ENCODE measurements around the gene AKR7A2. TPM values are rescaled to one million over a fixed set of nuclear protein-coding genes. Genes with fewer than 3 reads are reported as not detected.

The AKR7A2 gene
- total RNA-seq, 1 donor from 2014 or later: 53.7 TPM

DNA sequence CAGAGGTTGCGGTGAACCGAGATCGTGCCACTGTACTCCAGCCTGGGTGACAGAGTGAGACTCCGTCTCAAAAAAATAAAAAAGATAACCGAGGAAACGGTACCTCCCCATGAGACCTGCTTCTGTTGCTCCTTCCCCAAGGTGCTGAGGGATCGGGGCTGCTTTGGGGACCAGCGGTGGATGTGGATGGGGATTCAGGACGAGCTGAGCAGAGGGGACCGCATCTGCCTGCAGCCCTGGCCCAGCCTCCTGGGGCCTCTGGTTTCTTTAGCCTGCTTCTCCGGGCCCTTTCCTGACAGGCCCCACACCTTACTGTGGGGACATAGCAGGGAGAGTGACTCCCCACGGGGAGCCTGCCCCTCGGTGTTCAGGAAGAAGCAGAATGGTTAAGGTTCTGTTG lies 17.2 kb upstream of the AKR7A2 start:
- intact Hi-C loops (cut with DNase I): no loop called here
- no peak overlapping the region for H3K27ac ChIP-seq
- H3K9me3 ChIP-seq: no peaks in the 10 kb centered on the region
- TF ChIP-seq, protein P1, sequence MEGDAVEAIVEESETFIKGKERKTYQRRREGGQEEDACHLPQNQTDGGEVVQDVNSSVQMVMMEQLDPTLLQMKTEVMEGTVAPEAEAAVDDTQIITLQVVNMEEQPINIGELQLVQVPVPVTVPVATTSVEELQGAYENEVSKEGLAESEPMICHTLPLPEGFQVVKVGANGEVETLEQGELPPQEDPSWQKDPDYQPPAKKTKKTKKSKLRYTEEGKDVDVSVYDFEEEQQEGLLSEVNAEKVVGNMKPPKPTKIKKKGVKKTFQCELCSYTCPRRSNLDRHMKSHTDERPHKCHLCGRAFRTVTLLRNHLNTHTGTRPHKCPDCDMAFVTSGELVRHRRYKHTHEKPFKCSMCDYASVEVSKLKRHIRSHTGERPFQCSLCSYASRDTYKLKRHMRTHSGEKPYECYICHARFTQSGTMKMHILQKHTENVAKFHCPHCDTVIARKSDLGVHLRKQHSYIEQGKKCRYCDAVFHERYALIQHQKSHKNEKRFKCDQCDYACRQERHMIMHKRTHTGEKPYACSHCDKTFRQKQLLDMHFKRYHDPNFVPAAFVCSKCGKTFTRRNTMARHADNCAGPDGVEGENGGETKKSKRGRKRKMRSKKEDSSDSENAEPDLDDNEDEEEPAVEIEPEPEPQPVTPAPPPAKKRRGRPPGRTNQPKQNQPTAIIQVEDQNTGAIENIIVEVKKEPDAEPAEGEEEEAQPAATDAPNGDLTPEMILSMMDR (IDR thresholded peaks at IDR 0.05): no peak
- H3K36me3 ChIP-seq: peaks cover 38 to 58% of the 10 kb centered on the region in 2 donors
- no peaks in the 10 kb centered on the region for H3K4me1 ChIP-seq
- H3K27me3 ChIP-seq: no peaks in the 10 kb centered on the region
- no peak for DNase-seq (ENCODE audit: low spot score in 2 of 2)
- H3K4me3 ChIP-seq: no peak overlapping the region

DNA sequence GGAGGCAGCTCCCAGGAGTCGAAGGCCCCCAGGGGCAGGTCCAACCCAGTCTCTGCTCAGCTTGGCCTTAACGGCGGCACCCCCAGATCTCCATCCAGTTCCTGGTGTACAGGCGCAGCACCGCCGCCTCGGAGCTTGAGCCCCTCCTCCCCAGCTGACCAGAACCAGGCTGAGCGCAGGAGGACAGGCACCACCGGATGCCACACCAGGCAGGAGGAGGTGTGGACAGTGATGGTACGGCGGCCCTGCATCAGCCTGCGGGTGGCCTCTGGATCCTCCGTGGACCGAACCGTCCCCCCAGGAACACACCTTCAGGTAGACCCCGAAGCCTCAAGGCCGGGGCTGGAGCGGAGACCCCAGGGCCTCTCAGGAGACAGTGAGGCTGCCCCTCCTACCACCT lies 16.5 kb upstream of the AKR7A2 start:
- H3K4me3 ChIP-seq: no peak overlapping the region
- TF ChIP-seq, protein P1 (IDR thresholded peaks at IDR 0.05): no peak
- peaks cover 43 to 60% of the 10 kb centered on the region in 2 donors for H3K36me3 ChIP-seq
- H3K4me1 ChIP-seq: no peaks in the 10 kb centered on the region
- H3K9me3 ChIP-seq: no peaks in the 10 kb centered on the region
- DNase-seq (ENCODE audit: low spot score in 2 of 2): no peak
- H3K27me3 ChIP-seq: no peaks in the 10 kb centered on the region
- no peak overlapping the region for H3K27ac ChIP-seq
- intact Hi-C loops (cut with DNase I): no loop called here

DNA sequence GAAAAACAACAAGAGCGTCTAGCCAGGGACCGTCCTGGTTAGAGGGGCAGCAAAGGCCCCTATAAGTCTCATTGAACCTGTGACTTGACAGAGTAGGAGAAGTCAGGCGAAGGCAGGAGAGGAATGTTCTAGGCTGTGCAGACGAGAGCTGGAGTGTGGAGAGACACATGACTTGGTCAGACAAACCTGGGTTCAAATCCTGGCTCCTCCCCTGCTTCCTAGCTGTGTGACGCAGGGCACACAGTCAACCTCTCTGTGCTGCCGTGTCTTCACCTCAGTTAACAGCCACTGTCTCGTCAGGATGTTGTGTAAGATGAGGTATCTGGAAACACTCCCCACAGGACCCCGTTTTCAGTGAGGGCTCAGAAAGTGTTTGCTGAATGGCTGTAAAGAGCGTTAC lies 15.8 kb upstream of the AKR7A2 start:
- TF ChIP-seq, protein P1 (IDR thresholded peaks at IDR 0.05): no peak
- Histone ChIP-seq H3K9me3 (no peaks in the 10 kb centered on the region), H3K4me3 (no peak overlapping the region), H3K27ac (no peak overlapping the region), H3K27me3 (no peaks in the 10 kb centered on the region), H3K36me3 (peaks cover 43 to 60% of the 10 kb centered on the region in 2 donors), H3K4me1 (no peaks in the 10 kb centered on the region)
- intact Hi-C loops (cut with DNase I): no loop called here
- DNase-seq (ENCODE audit: low spot score in 2 of 2): no peak

DNA sequence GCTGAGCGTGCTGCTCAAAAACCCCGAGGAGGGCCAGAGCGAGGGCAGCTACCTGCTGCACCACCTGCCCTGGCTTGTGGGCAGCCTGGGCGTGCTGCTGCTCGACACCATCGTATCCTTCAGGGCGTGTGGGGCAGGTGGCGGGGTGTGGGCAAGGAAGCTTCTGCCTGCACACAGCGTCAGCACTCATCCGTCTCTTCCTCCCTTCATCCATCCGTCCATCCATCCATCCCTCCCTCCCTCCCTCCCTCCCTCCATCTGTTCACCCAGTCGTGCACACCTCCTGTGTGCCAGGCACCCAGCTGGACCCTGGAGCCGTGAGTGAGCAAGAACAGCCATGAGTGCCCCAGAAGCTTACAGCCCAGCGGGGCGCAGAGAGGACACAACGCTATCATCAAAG lies 15.4 kb upstream of the AKR7A2 start:
- no peaks in the 10 kb centered on the region for H3K4me1 ChIP-seq
- H3K36me3 ChIP-seq: peaks cover 43 to 57% of the 10 kb centered on the region in 2 donors
- DNase-seq (ENCODE audit: low spot score in 2 of 2): no peak
- no peak overlapping the region for H3K4me3 ChIP-seq
- no peaks in the 10 kb centered on the region for H3K27me3 ChIP-seq
- H3K9me3 ChIP-seq: no peaks in the 10 kb centered on the region
- H3K27ac ChIP-seq: no peak overlapping the region
- TF ChIP-seq, protein P1 (IDR thresholded peaks at IDR 0.05): no peak
- intact Hi-C loops (cut with DNase I): no loop called here

DNA sequence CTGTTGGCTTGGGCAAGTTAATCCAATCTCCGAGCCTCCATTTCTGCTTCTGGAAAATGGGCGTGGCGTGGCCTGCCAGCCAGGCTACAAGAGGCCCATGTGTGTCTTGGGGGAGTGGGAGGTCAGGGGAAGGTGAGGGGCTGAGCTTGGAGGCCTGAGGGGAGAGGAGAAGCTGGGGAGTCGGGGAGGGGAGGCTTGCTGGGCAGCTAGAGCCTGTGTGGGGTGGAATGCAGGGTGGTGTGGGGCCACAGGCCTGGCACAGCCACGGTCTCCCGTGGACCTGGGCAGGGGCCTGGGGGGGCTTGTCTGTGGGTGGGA lies 14.8 kb upstream of the AKR7A2 start:
- no peak for DNase-seq (ENCODE audit: low spot score in 2 of 2)
- TF ChIP-seq, protein P1 (IDR thresholded peaks at IDR 0.05): no peak
- no peaks in the 10 kb centered on the region for H3K27me3 ChIP-seq
- no peak overlapping the region for H3K27ac ChIP-seq
- H3K9me3 ChIP-seq: no peaks in the 10 kb centered on the region
- peaks cover 43 to 54% of the 10 kb centered on the region in 2 donors for H3K36me3 ChIP-seq
- intact Hi-C loops (cut with DNase I): no loop called here
- H3K4me3 ChIP-seq: no peak overlapping the region
- H3K4me1 ChIP-seq: no peaks in the 10 kb centered on the region

Measured in ascending aorta (tissue), 2 donors.